ENCODE data around the gene RNMT.
A peak's percentile ranks its signal among the peaks of the same experiment; 100 is the strongest.

The RNMT gene

GRCh38 chr18:13696961-13697360 lies 29.5 kb upstream of the RNMT start:
- TF ChIP-seq, protein P1, sequence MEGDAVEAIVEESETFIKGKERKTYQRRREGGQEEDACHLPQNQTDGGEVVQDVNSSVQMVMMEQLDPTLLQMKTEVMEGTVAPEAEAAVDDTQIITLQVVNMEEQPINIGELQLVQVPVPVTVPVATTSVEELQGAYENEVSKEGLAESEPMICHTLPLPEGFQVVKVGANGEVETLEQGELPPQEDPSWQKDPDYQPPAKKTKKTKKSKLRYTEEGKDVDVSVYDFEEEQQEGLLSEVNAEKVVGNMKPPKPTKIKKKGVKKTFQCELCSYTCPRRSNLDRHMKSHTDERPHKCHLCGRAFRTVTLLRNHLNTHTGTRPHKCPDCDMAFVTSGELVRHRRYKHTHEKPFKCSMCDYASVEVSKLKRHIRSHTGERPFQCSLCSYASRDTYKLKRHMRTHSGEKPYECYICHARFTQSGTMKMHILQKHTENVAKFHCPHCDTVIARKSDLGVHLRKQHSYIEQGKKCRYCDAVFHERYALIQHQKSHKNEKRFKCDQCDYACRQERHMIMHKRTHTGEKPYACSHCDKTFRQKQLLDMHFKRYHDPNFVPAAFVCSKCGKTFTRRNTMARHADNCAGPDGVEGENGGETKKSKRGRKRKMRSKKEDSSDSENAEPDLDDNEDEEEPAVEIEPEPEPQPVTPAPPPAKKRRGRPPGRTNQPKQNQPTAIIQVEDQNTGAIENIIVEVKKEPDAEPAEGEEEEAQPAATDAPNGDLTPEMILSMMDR (IDR thresholded peaks at IDR 0.05; ENCODE audit: low read depth, low read length): no peak
- DNase-seq (ENCODE audit: low read depth in 2 of 2): peak in 1 of 2 donors; percentile 68
- no peak overlapping the region for H3K4me3 ChIP-seq (replicated peaks in 1 of 2; ENCODE audit: low read depth in 2 of 2, low read length in 2 of 2)

- H3K4me3 ChIP-seq (replicated peaks in 1 of 2; ENCODE audit: low read depth in 2 of 2, low read length in 2 of 2): no peak overlapping the region
- TF ChIP-seq, protein P1 (IDR thresholded peaks at IDR 0.05; ENCODE audit: low read depth, low read length): no peak
- DNase-seq (ENCODE audit: low read depth in 2 of 2): no peak
Measured at GRCh38 chr18:13700153-13700552, 26.3 kb upstream of the RNMT start.

GRCh38 chr18:13703899-13704298 lies 22.6 kb upstream of the RNMT start:
- TF ChIP-seq, protein P1 (IDR thresholded peaks at IDR 0.05; ENCODE audit: low read depth, low read length): no peak
- DNase-seq (ENCODE audit: low read depth in 2 of 2): peak in 1 of 2 donors; percentile 36
- H3K4me3 ChIP-seq (replicated peaks in 1 of 2; ENCODE audit: low read depth in 2 of 2, low read length in 2 of 2): no peak overlapping the region

- peak in 1 of 2 donors; percentile 57 for DNase-seq (ENCODE audit: low read depth in 2 of 2)
- TF ChIP-seq, protein P1 (IDR thresholded peaks at IDR 0.05; ENCODE audit: low read depth, low read length): no peak
- no peak overlapping the region for H3K4me3 ChIP-seq (replicated peaks in 1 of 2; ENCODE audit: low read depth in 2 of 2, low read length in 2 of 2)
Measured at GRCh38 chr18:13710414-13710831, 16.1 kb upstream of the RNMT start.

DNA sequence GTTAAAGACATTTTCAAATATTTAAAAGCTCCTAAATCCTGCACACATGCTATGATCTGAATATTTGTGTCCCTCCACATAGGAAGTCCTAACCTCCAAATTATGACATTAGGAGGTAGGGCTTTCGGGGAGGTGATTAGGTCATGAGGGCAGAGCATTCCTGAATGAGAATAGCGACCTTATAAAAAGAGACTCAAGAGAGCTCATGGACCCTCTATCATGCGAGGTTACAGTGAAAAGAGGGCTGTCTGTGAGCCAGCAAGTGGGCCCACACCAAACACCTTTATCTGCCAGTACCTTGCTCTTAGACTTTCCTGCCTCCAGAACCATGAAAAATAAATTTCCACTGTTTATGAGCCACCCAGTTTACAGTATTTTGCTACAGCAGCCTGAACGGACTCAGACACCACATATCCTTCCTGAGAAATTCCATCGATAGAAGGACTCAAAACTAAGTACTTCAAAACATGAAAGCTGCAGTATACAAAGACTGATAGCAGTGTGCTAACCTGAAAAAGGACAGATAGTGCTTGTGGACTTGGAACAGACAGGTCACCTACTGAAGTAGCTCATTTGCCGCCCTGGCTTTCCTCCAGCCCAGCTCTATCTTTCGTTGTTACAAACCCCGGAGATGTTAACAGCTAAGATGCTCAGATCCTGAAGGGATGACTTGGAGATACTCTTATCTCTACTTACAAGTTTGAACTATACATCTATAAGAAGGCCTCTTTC lies 13.9 kb upstream of the RNMT start:
- TF ChIP-seq, protein P1 (IDR thresholded peaks at IDR 0.05; ENCODE audit: low read depth, low read length): no peak
- no peak overlapping the region for H3K4me3 ChIP-seq (replicated peaks in 1 of 2; ENCODE audit: low read depth in 2 of 2, low read length in 2 of 2)
- no peak for DNase-seq (ENCODE audit: low read depth in 2 of 2)

- no peak for DNase-seq (ENCODE audit: low read depth in 2 of 2)
- H3K4me3 ChIP-seq (replicated peaks in 1 of 2; ENCODE audit: low read depth in 2 of 2, low read length in 2 of 2): no peak overlapping the region
- TF ChIP-seq, protein P1 (IDR thresholded peaks at IDR 0.05; ENCODE audit: low read depth, low read length): no peak
Measured at GRCh38 chr18:13713455-13714055, 12.9 kb upstream of the RNMT start.
